ENCODE data around the gene MCF2L2. TPM values are rescaled to one million over a fixed set of nuclear protein-coding genes. Genes with fewer than 3 reads are reported as not detected.

Gene MCF2L2
- total RNA-seq, 6 experiments from 2014 or later, result 0.14 TPM; not detected in 5

GRCh38 chr3:183226333-183226890, 202.0 kb downstream of the MCF2L2 start:
- no peak overlapping the region for H3K27ac Mint-ChIP-seq
- no peak overlapping the region for H3K4me3 Mint-ChIP-seq
- peaks cover 24% of the 10 kb centered on the region for H3K27me3 Mint-ChIP-seq (ENCODE audit: insufficient read depth)
- no peaks in the 10 kb centered on the region for H3K9me3 Mint-ChIP-seq
- H3K36me3 Mint-ChIP-seq (ENCODE audit: low read depth), result no peaks in the 10 kb centered on the region
- TF ChIP-seq CTCF (IDR thresholded peaks at IDR 0.05), result no peak
- no peak for DNase-seq
- no peaks in the 10 kb centered on the region for H3K4me1 Mint-ChIP-seq (ENCODE audit: low read depth)

- Mint-ChIP-seq H3K27me3 (ENCODE audit: insufficient read depth) (peaks cover 22% of the 10 kb centered on the region), H3K27ac (no peak overlapping the region), H3K9me3 (no peaks in the 10 kb centered on the region), H3K4me1 (ENCODE audit: low read depth) (no peaks in the 10 kb centered on the region), H3K4me3 (no peak overlapping the region), H3K36me3 (ENCODE audit: low read depth) (no peaks in the 10 kb centered on the region)
- TF ChIP-seq CTCF (IDR thresholded peaks at IDR 0.05), result no peak
- DNase-seq, result no peak
These were observed 204.0 kb downstream of the MCF2L2 start for GRCh38 chr3:183224180-183224970.

- H3K4me1 Mint-ChIP-seq (ENCODE audit: low read depth), result no peaks in the 10 kb centered on the region
- no peak overlapping the region for H3K27ac Mint-ChIP-seq
- no peak for TF ChIP-seq CTCF (IDR thresholded peaks at IDR 0.05)
- H3K36me3 Mint-ChIP-seq (ENCODE audit: low read depth), result no peaks in the 10 kb centered on the region
- DNase-seq, result no peak
- H3K4me3 Mint-ChIP-seq, result no peak overlapping the region
- no peaks in the 10 kb centered on the region for H3K9me3 Mint-ChIP-seq
- H3K27me3 Mint-ChIP-seq (ENCODE audit: insufficient read depth), result peaks cover 28% of the 10 kb centered on the region
These were observed 205.7 kb downstream of the MCF2L2 start for GRCh38 chr3:183222631-183223235.

GRCh38 chr3:183220828-183221227, 207.6 kb downstream of the MCF2L2 start:
- Mint-ChIP-seq H3K4me3 (no peak overlapping the region), H3K4me1 (ENCODE audit: low read depth) (no peaks in the 10 kb centered on the region), H3K36me3 (ENCODE audit: low read depth) (no peaks in the 10 kb centered on the region), H3K27me3 (ENCODE audit: insufficient read depth) (peaks cover 26% of the 10 kb centered on the region), H3K9me3 (no peaks in the 10 kb centered on the region), H3K27ac (no peak overlapping the region)
- no peak for TF ChIP-seq CTCF (IDR thresholded peaks at IDR 0.05)
- no peak for DNase-seq

- Mint-ChIP-seq H3K27ac (no peak overlapping the region), H3K4me3 (no peak overlapping the region), H3K27me3 (ENCODE audit: insufficient read depth) (peaks cover 22% of the 10 kb centered on the region), H3K9me3 (no peaks in the 10 kb centered on the region), H3K4me1 (ENCODE audit: low read depth) (no peaks in the 10 kb centered on the region), H3K36me3 (ENCODE audit: low read depth) (no peaks in the 10 kb centered on the region)
- DNase-seq, result no peak
- TF ChIP-seq CTCF (IDR thresholded peaks at IDR 0.05), result no peak
These were observed 209.6 kb downstream of the MCF2L2 start for GRCh38 chr3:183218826-183219225.
